ENCODE data around the gene CD151.

Gene CD151

DNA sequence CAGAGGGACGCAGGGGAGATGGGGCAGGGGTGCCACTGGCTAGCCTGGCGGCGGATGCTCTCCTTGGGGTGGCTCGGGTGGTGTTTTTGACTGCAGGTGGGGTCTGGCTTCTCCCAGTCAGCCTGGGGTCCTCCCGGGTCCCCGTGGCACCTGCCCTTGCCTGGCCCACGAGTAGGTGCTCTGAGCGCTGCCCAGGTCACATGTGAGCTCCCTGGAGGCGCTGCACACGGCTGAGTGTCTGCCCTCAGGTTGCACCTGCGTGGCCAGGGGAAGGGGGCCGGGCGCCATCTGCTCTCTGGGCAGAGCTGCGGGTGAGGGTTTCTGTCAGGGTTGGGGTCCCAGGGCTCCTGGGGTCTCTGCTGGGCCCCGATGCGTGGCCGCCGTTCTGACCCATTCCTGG, 15.1 kb downstream of the CD151 start:
- Histone ChIP-seq H3K9me3 (no peaks in the 10 kb centered on the region), H3K4me3 (ENCODE audit: low read depth, low read length) (no peak overlapping the region), H3K36me3 (no peaks in the 10 kb centered on the region), H3K27me3 (no peaks in the 10 kb centered on the region; the same call in 1 of the 2 replicates), H3K4me1 (peaks cover 8% of the 10 kb centered on the region)
- TF ChIP-seq, protein P1, sequence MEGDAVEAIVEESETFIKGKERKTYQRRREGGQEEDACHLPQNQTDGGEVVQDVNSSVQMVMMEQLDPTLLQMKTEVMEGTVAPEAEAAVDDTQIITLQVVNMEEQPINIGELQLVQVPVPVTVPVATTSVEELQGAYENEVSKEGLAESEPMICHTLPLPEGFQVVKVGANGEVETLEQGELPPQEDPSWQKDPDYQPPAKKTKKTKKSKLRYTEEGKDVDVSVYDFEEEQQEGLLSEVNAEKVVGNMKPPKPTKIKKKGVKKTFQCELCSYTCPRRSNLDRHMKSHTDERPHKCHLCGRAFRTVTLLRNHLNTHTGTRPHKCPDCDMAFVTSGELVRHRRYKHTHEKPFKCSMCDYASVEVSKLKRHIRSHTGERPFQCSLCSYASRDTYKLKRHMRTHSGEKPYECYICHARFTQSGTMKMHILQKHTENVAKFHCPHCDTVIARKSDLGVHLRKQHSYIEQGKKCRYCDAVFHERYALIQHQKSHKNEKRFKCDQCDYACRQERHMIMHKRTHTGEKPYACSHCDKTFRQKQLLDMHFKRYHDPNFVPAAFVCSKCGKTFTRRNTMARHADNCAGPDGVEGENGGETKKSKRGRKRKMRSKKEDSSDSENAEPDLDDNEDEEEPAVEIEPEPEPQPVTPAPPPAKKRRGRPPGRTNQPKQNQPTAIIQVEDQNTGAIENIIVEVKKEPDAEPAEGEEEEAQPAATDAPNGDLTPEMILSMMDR (IDR thresholded peaks at IDR 0.05; ENCODE audit: low read depth, low read length): no peak
- DNase-seq: no peak

DNA sequence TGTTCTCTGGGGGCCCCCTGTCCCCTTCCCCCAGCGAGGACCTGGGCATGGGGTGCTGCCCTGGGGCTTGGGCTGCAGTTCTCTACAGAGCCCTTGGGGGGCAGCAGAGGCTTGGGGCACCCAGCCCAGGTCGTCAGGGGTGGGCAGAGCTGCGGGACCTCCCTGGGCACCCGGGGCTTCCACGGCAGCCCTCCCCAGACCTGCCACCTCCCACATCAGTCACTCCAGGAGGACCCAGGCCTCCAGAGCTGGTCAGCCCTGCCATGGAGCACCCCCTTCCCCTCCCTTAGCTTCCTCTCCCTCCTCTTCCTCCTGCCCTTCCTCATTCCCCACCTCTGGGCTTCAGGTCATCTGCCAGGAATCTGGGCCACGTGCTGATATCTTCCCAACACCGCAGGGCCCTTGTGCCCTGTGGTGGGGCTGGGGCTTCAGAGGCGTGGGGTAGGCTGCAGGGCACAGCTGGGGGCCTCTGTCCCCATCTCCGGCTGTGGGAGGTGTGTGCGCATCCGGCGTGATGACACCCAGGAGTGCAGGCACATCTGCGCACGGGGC, 15.7 kb downstream of the CD151 start:
- Histone ChIP-seq H3K9me3 (no peaks in the 10 kb centered on the region), H3K36me3 (no peaks in the 10 kb centered on the region), H3K27me3 (no peaks in the 10 kb centered on the region; the same call in 1 of the 2 replicates), H3K4me1 (peaks cover 8% of the 10 kb centered on the region), H3K4me3 (ENCODE audit: low read depth, low read length) (no peak overlapping the region)
- TF ChIP-seq, protein P1 (IDR thresholded peaks at IDR 0.05; ENCODE audit: low read depth, low read length): peak; percentile 62
- peak; percentile 58 for DNase-seq

DNA sequence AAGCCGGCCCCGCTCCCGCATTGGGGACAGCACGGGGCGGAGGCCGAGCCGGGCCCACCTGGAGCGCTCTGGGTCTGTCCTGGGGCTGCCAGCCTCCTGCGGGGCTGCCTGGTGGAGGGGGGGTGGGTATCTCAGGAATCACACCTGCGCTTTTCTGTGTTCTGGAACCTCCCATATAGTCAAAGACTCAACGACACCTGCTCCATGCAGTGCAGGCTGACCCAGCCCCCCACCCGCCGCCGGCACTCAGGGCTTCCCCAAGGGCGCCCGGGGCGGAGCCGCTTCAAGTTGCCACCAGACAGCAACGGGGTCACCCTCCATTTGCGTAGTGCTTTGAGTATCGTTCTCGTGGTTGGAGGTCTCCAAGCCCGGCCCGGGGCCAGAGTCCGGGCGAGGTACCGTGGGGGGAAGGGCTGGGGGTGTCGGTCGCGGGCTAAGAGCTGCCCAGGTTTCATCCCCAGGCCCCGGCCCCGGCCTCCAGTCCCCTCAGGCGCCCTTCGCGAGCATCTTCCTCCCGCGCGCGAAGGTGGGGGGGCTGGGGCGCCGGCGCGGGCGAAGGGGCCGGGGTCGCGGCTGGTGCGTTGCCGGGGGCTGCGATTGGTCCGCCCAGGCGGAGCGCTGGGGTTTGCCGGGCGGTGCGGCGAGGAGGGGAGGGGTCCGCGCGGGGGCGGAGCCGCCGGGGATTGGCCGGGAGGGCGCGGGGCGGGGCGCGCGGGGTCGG, 16.5 kb downstream of the CD151 start:
- Histone ChIP-seq H3K27me3 (no peaks in the 10 kb centered on the region; the same call in 1 of the 2 replicates), H3K9me3 (no peaks in the 10 kb centered on the region), H3K4me3 (ENCODE audit: low read depth, low read length) (peak overlapping the region; percentile 44), H3K4me1 (peaks cover 8% of the 10 kb centered on the region), H3K36me3 (no peaks in the 10 kb centered on the region)
- TF ChIP-seq, protein P1 (IDR thresholded peaks at IDR 0.05; ENCODE audit: low read depth, low read length): no peak
- peak; percentile 77 for DNase-seq

DNA sequence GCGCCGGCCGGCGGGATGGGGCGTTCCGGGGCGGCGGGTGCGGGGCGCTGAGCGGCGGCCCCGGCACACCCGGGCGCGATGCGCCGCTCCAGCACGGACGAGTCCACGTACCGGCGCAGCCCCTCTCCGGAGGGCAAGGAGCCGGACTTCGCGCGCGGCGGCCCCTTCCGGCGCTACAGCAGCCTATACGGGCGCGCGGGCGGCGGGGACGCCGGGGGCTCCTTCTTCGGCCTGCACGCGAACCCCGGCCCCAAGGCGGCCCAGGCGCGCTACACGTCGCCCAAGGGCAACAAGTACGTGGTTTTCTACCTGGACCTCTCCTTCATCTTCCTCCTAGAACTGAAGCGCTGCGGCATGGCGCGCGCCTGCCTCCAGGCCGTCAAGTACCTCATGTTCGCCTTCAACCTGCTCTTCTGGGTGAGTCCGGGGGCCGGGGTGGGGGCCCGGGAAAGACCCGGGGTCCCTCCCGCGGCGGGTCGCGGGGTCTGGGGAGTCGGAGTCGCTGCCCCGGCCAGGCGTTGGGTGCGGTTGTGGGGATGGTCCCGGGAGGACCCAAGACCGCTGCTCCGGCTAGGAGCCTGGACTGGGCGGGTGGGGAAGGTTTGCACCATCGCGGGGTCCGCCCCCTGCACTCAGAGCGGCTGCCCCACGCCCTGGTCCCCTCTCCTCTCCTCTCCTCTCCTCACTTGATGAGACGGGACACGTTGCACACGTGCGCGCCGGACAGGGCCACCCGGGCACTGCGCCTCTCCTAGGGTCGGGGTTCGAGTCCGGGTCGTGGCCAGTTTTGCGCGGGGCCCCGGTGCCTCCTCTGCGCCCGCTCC, 17.4 kb downstream of the CD151 start:
- Histone ChIP-seq H3K9me3 (no peaks in the 10 kb centered on the region), H3K4me3 (ENCODE audit: low read depth, low read length) (peak overlapping the region; percentile 47), H3K27me3 (no peaks in the 10 kb centered on the region; the same call in 1 of the 2 replicates), H3K4me1 (peaks cover 6% of the 10 kb centered on the region), H3K36me3 (no peaks in the 10 kb centered on the region)
- TF ChIP-seq, protein P1 (IDR thresholded peaks at IDR 0.05; ENCODE audit: low read depth, low read length): no peak
- DNase-seq: no peak

DNA sequence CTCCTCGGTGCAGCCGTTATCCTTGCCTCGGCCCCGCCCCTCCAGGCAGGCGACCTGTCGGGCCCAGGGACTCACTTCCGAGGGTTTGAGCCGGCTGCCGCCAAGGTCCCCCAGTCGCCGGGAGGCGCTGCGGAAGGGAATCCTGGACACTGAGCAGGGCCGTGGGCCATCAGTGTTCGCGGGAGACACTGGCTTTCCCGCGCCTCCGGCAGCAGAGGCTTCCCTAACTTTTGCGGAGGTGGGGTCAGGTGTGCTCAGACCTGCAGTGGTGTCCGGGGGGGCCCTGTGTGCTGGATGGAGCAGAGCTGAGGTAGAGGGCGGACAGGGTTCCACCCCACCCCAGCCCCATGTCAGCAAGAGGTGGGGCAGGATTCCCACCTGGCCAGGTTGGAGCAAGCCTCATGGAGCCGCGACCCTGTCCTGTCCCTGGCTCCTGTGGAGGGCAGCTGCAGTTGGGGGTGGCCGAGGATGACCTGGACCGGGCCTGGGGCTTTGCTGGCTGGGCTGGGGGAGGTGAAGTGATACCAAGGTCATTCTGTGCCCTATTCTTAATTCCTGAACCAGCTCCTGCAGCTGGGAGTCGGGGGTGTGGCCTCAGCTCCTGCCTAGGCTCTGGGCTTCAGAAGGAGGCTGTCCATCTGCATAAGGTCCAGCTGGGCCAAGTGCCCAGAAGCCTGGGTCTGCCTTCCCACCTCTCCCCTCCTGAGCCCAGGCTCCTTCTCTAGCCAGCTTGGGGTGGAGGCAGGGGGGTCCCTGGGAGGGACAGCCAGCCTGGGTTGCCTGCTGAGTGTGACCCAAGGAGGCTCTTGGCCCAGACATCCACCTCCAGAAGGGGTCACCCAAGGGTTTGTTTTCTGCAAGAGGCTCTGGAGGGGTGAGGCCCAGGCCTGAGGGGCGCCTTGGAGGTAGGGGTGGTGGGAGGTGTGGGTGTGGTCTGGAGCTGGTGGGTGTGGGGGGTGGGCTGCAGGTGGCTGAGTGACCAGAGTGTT, 18.3 kb downstream of the CD151 start:
- Histone ChIP-seq H3K4me3 (ENCODE audit: low read depth, low read length) (peak overlapping the region; percentile 47), H3K27me3 (no peaks in the 10 kb centered on the region; the same call in 1 of the 2 replicates), H3K4me1 (peaks cover 6% of the 10 kb centered on the region), H3K36me3 (no peaks in the 10 kb centered on the region), H3K9me3 (no peaks in the 10 kb centered on the region)
- no peak for DNase-seq
- TF ChIP-seq, protein P1 (IDR thresholded peaks at IDR 0.05; ENCODE audit: low read depth, low read length): 0 out of 2 replicates have a peak, but pooled peaks have one; percentile 9

Measured in BE2C (cell line).